Muscle layer of duodenum (tissue), 2 donors: ENCODE data around the gene U2SURP.
"Not testable (repeated sequence)": the region's sequence is repeated elsewhere in the genome, so short reads cannot be mapped to it uniquely, and the experiment has no call there.

Experiments used
- H3K27ac ChIP-seq: one replicate; pipeline ENCODE4 v1.7.0; 2013; ENCODE audit warnings: mild to moderate bottlenecking, low read length
- H3K27me3 ChIP-seq: one replicate; pipeline ENCODE4 v1.7.0; 2013; ENCODE audit warnings: low read depth, mild to moderate bottlenecking, control low read depth, low read length
- H3K36me3 ChIP-seq, 2 donors: one replicate each; pipeline ENCODE4 v1.7.0; 2013; ENCODE audit warnings: low read length in 2 of 2, control low read depth in 1 of 2, mild to moderate bottlenecking in 1 of 2; ENCODE audit not compliant: insufficient read depth in 2 of 2, control insufficient read depth in 1 of 2
- H3K4me1 ChIP-seq, 2 donors: one replicate each; pipeline ENCODE4 v1.7.0; 2013; ENCODE audit warnings: low read length in 2 of 2, mild to moderate bottlenecking in 2 of 2, control low read depth in 1 of 2, moderate library complexity in 1 of 2; ENCODE audit not compliant: insufficient read depth in 2 of 2, control insufficient read depth in 1 of 2
- H3K4me3 ChIP-seq, 2 donors: one replicate each; pipeline ENCODE4 v1.7.0; 2013; ENCODE audit warnings: low read length in 2 of 2, low read depth in 1 of 2, mild to moderate bottlenecking in 1 of 2
- H3K9me3 ChIP-seq, 2 donors: one replicate each; pipeline ENCODE4 v1.7.0; 2013; ENCODE audit warnings: low read length in 2 of 2, control low read depth in 1 of 2, mild to moderate bottlenecking in 1 of 2; ENCODE audit not compliant: control insufficient read depth in 1 of 2
- donor health status: healthy.

The U2SURP gene

GRCh38 chr3:143073541-143073940, 72.2 kb downstream of the U2SURP start:
- H3K36me3 ChIP-seq, H3K4me3 ChIP-seq, H3K27me3 ChIP-seq, H3K27ac ChIP-seq, H3K4me1 ChIP-seq, H3K9me3 ChIP-seq: not testable (repeated sequence)

DNA sequence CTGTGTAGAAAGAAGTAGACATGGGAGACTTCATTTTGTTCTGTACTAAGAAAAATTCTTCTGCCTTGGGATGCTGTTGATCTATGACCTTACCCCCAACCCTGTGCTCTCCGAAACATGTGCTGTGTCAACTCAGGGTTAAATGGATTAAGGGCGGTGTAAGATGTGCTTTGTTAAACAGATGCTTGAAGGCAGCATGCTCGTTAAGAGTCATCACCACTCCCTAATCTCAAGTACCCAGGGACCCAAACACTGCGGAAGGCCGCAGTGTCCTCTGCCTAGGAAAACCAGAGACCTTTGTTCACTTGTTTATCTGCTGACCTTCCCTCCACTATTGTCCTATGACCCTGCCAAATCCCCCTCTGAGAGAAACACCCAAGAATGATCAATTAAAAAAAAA, 72.6 kb downstream of the U2SURP start:
- H3K4me1 ChIP-seq, H3K36me3 ChIP-seq, H3K27ac ChIP-seq, H3K9me3 ChIP-seq, H3K4me3 ChIP-seq, H3K27me3 ChIP-seq: not testable (repeated sequence)

DNA sequence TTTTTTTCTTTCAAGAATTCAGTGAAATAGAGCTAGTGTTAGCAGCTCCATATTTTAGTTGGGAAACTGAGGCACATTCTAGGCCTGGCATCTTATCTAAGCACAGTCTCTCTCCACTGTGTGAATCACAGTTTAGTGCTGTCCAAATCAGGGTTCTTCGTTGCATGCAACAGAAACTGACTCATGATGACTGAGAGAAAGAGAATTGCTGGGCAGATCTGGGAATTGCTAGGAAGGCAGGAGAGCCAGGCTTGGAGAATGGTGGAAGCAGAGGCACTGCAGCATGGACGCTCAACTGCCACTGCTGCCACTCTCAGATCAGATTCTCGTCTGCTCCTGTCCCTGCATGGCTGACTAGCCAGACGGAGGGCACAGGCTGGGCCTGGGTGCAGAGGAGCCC, 77.5 kb downstream of the U2SURP start:
- no peaks in the 10 kb centered on the region for H3K36me3 ChIP-seq
- no peak overlapping the region for H3K4me3 ChIP-seq

DNA sequence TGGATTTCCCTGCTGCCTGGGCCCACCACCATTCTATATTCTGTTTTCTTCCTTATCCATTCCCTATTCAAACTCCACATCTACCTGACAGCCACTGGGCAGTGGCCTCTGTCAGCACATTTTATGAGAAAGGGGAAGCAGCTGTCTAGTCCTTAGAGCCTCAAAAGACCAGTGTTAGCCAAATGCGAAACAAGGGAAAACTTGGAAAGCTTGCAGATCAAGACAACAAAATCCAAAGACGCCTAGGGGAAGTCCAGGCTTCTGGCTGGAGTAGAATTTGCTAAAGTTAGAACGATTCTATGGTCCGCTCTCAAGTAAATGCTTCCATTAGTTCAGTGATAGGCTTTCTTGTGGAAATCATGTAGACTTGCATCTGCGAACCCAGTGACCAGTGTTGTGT, 78.8 kb downstream of the U2SURP start:
- Histone ChIP-seq H3K9me3 (no peaks in the 10 kb centered on the region), H3K36me3 (no peaks in the 10 kb centered on the region), H3K4me1 (no peaks in the 10 kb centered on the region), H3K4me3 (no peak overlapping the region), H3K27ac (no peak overlapping the region), H3K27me3 (no peaks in the 10 kb centered on the region)

More for the DNA sequence above, 77.5 kb downstream of the U2SURP start:
- Histone ChIP-seq H3K27me3 (no peaks in the 10 kb centered on the region), H3K27ac (no peak overlapping the region), H3K4me1 (no peaks in the 10 kb centered on the region), H3K9me3 (no peaks in the 10 kb centered on the region)

- H3K27me3 ChIP-seq, result no peaks in the 10 kb centered on the region
- no peaks in the 10 kb centered on the region for H3K4me1 ChIP-seq
- no peaks in the 10 kb centered on the region for H3K36me3 ChIP-seq
These were observed 80.0 kb downstream of the U2SURP start for GRCh38 chr3:143081365-143081764.

DNA sequence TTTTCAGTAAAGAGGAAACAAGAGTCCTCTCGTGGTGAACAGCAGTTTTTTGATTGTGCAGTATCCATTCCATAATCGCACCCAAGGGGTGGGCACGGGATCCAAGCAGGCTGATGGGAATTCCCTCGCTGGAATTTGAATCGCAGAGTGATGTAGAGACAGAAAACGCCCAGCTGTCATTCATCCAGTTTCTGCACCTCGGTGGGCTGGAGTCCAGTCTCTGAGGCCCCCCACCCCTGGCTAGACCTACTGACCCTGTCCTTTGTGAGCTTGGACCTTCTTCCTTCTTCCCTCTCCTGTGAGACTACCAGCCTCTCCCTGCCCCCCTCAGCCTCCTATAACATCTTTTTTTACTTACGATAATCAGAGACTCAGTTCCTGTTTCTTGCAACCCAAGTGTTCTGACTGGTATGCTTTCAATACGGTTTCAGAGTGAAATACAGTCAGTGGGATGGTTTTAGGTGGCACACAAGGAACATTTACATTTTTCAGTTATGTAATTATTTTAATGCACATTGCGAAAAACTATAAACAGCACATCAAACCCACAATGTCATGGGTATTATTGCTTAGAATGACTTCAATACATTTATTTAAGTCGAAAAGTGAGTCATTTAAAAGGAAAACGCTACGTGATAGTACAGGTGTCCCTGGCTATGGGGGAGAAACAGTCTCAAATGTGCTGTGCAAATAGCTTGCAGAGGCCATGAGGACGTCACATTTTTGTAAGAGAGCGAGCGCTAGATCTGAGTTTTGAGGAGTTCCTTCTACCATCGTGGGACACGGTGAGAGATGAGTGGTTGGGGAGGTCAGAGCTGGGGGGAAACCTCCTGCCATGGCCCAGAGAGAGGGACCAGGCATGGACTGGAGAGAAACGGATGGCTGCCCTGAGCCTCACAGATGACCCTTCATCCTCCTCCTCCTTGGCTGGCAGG, 80.7 kb downstream of the U2SURP start:
- H3K36me3 ChIP-seq, result no peaks in the 10 kb centered on the region
- H3K9me3 ChIP-seq, result no peaks in the 10 kb centered on the region
- no peak overlapping the region for H3K4me3 ChIP-seq
- H3K27me3 ChIP-seq, result no peaks in the 10 kb centered on the region
- H3K27ac ChIP-seq, result no peak overlapping the region
- no peaks in the 10 kb centered on the region for H3K4me1 ChIP-seq

More at GRCh38 chr3:143081365-143081764, 80.0 kb downstream of the U2SURP start:
- no peak overlapping the region for H3K4me3 ChIP-seq
- H3K27ac ChIP-seq, result no peak overlapping the region
- no peaks in the 10 kb centered on the region for H3K9me3 ChIP-seq

DNA sequence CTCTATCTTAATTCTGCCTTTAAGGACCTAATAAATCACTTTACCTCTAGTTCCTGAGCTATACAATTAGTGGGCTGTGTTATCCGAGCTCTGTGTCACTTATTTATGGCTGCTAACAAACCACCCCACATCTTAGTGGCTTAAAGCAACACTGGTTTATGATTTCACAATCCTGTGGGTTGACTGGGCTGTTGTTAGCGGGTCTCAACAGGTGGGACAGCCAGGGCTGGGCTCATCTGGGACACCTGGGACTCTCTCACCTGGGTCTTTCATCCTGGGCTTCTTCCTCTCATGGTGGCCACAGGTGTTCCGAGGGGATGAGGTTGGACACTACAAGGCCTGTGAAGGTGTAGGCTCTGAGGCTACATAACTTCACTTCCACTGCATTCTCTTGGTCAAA, 82.4 kb downstream of the U2SURP start:
- no peaks in the 10 kb centered on the region for H3K27me3 ChIP-seq
- no peaks in the 10 kb centered on the region for H3K4me1 ChIP-seq
- H3K36me3 ChIP-seq, result no peaks in the 10 kb centered on the region
- no peak overlapping the region for H3K4me3 ChIP-seq
- H3K27ac ChIP-seq, result no peak overlapping the region
- no peaks in the 10 kb centered on the region for H3K9me3 ChIP-seq

DNA sequence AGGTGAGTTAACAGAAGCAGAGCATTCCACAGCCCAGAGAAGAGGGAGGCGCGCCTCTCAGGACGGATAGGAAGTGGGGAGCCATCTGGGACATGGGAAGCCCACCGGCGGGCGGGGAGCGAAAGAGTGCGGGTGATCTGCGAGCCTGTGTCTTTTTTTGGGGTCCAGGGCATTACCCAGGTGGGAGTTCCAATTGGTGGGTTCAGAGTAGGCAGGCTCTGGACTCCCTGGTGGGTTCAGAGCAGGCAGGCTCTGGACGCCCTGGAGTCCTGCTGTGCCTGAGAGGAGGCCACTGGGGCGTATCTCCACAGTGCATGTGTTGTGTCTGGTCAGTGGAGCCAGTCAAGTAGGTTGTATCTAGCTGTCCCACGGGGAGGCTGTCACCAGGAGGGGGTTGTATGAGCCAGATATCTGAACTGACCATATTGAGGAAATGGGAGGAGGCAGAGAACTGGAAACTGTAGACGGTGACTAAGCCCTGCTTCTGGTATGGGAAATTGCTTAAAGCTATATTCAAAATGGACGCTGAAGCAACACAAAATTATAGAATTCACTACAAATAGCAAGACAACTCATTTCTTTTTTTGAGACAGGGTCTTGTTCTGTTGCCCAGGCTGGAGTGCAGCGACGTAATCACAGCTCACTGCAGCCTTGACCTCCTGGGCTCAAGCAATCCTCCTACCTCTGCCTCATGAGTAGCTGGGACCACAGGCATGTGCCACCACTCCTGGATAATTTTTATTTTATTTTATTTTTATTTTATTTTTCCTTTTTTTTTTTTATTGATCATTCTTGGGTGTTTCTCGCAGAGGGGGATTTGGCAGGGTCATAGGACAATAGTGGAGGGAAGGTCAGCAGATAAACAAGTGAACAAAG, 83.7 kb downstream of the U2SURP start:
- Histone ChIP-seq H3K27ac (no peak overlapping the region), H3K4me3 (no peak overlapping the region), H3K9me3 (no peaks in the 10 kb centered on the region), H3K27me3 (no peaks in the 10 kb centered on the region), H3K4me1 (no peaks in the 10 kb centered on the region), H3K36me3 (no peaks in the 10 kb centered on the region)

GRCh38 chr3:143088835-143089234, 87.5 kb downstream of the U2SURP start:
- no peaks in the 10 kb centered on the region for H3K27me3 ChIP-seq
- H3K4me1 ChIP-seq, result no peaks in the 10 kb centered on the region
- H3K4me3 ChIP-seq, result no peak overlapping the region
- no peak overlapping the region for H3K27ac ChIP-seq
- H3K9me3 ChIP-seq, result no peaks in the 10 kb centered on the region
- H3K36me3 ChIP-seq, result no peaks in the 10 kb centered on the region

- no peak overlapping the region for H3K27ac ChIP-seq
- H3K9me3 ChIP-seq, result no peaks in the 10 kb centered on the region
- H3K27me3 ChIP-seq, result no peaks in the 10 kb centered on the region
- H3K36me3 ChIP-seq, result no peaks in the 10 kb centered on the region
- H3K4me3 ChIP-seq, result no peak overlapping the region
- H3K4me1 ChIP-seq, result no peaks in the 10 kb centered on the region
These were observed 88.6 kb downstream of the U2SURP start for GRCh38 chr3:143089965-143090364.

DNA sequence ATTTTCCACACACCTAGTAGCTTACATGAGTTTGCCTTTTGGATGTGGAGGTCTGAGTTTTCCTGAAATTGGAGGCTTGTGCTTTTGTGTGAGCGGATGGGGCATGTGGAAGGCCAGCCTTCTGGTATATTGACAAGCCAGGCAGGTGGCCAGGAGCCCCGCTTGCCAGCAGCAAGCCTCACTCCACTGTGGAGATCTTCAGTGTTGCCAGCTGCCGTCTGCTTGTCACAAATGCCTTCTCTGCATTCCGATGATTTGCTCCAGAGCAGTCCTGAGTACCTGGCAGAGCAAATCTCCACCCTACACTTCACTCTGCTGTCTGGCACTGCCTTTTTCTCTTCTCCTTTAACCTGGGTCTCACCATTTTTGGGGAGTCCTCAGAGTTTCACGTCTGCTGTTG, 89.1 kb downstream of the U2SURP start:
- no peak overlapping the region for H3K4me3 ChIP-seq
- H3K9me3 ChIP-seq, result no peaks in the 10 kb centered on the region
- no peaks in the 10 kb centered on the region for H3K27me3 ChIP-seq
- H3K27ac ChIP-seq, result no peak overlapping the region
- H3K36me3 ChIP-seq, result no peaks in the 10 kb centered on the region
- no peaks in the 10 kb centered on the region for H3K4me1 ChIP-seq
